Measurements from ENCODE around the gene HMGXB4. TPM values are rescaled to one million over a fixed set of nuclear protein-coding genes. Genes with fewer than 3 reads are reported as not detected.

Gene HMGXB4
- total and polyA plus RNA-seq, 2 experiments from 2014 or later: 34.7 to 64.9 TPM

- no peak for TF ChIP-seq JUNB (IDR thresholded peaks at IDR 0.05; ENCODE audit: unreplicated experiment)
- TF ChIP-seq CREB1 (CRISPR knock-in tag; IDR thresholded peaks at IDR 0.05; ENCODE audit: low read depth): no peak
- TF ChIP-seq EZH2phosphoT487 (IDR thresholded peaks at IDR 0.05; ENCODE audit: unreplicated experiment): no peak
- TF ChIP-seq EZH2 (IDR thresholded peaks at IDR 0.05; ENCODE audit: low read depth, unreplicated experiment): no peak
- no peak for TF ChIP-seq ZNF331 (CRISPR knock-in tag; IDR thresholded peaks at IDR 0.05; ENCODE audit: low read depth)
- TF ChIP-seq REST (IDR thresholded peaks at IDR 0.05; ENCODE audit: unreplicated experiment): no peak
- TF ChIP-seq ZNF462 (CRISPR knock-in tag; IDR thresholded peaks at IDR 0.05): no peak
- no peak overlapping the region for H3K4me2 ChIP-seq
- no peaks in the 10 kb centered on the region for H3K27me3 ChIP-seq (ENCODE audit: insufficient read depth)
- H3F3A ChIP-seq (replicated peaks; ENCODE audit: low read depth): no peaks in the 10 kb centered on the region
- H3K9me3 Mint-ChIP-seq: no peaks in the 10 kb centered on the region
- no peaks in the 10 kb centered on the region for H3K4me1 ChIP-seq (ENCODE audit: insufficient read depth)
- no peak; the same call in 2 of the 3 replicates for ATAC-seq
- no peaks in the 10 kb centered on the region for H4K20me1 ChIP-seq (replicated peaks; ENCODE audit: insufficient read depth)
- no peak overlapping the region for H3K4me3 ChIP-seq
- H3K79me2 ChIP-seq (replicated peaks; ENCODE audit: insufficient read depth): no peaks in the 10 kb centered on the region
- no peak overlapping the region for H3K27ac Mint-ChIP-seq
- DNase-seq (ENCODE audit: low spot score): no peak
- no peaks in the 10 kb centered on the region for H3K36me3 ChIP-seq (ENCODE audit: insufficient read depth)
- H3K27ac ChIP-seq (ENCODE audit: low read depth): no peak overlapping the region
- H2AFZ ChIP-seq: no peak overlapping the region
- H3K4me1 Mint-ChIP-seq: peaks cover under 1% of the 10 kb centered on the region; the same call in 2 of the 3 replicates
- no peak overlapping the region for H3K4me3 Mint-ChIP-seq
- H3K36me3 Mint-ChIP-seq (ENCODE audit: low read depth): no peaks in the 10 kb centered on the region
- H3K27me3 Mint-ChIP-seq (ENCODE audit: insufficient read depth, low read depth, poor library complexity): no peaks in the 10 kb centered on the region
- H3K9me2 ChIP-seq (ENCODE audit: insufficient read depth): peaks cover 9% of the 10 kb centered on the region; the same call in 1 of the 2 replicates
Measured at GRCh38 chr22:35208003-35208402, 49.3 kb upstream of the HMGXB4 start.
